SK-N-MC (cell line): ENCODE data around the gene SH2D2A.

Experiments
- EZH2 ChIP-seq: fragments of 200-600 bp; sonication (generic); IDR thresholded peaks from one replicate; pipeline ENCODE4 v1.6.1; 2017; ENCODE audit warnings: antibody characterized with exemption
- FOXP2 ChIP-seq: optimal IDR thresholded peaks from 2 replicates; pipeline ENCODE3; 2011; ENCODE audit warnings: mild to moderate bottlenecking, moderate library complexity; ENCODE audit not compliant: insufficient read depth; ENCODE audit errors: extremely low read length, control extremely low read depth
- POLR2AphosphoS5 ChIP-seq: IDR thresholded peaks from 2 replicates; pipeline ENCODE4 v1.6.1; 2012; ENCODE audit warnings: mild to moderate bottlenecking, low read depth, low read length, borderline replicate concordance

GRCh38 chr1:156840186-156840897 is 23.7 kb upstream of the SH2D2A start:
- TF ChIP-seq EZH2 (no peak), FOXP2 (no peak), POLR2AphosphoS5 (no peak)
